Testis (tissue), 2 donors: ENCODE measurements around the gene PAPSS2.

Experiments used
- CTCF ChIP-seq, 3 experiments: fragments of 450-650 bp in 2 of 3; fragments of 200-600 bp in 1 of 3; sonication (generic) in 1 of 3; IDR thresholded peaks; one replicate each; pipeline ENCODE4 v1.5.1; 2016 to 2019; ENCODE audit warnings: antibody characterized with exemption in 3 of 3, mild to moderate bottlenecking in 2 of 3, moderate library complexity in 1 of 3
- POLR2A ChIP-seq: fragments of 450-650 bp; IDR thresholded peaks from one replicate; pipeline ENCODE4 v1.6.1; 2017; ENCODE audit warnings: antibody characterized with exemption, mild to moderate bottlenecking, moderate library complexity

GRCh38 chr10:87664276-87664701 is 4.6 kb downstream of the PAPSS2 start:
- TF ChIP-seq CTCF (IDR thresholded peaks at IDR 0.05) (no peak), POLR2A (no peak)
